GM19025 (cell line): ENCODE measurements around the gene AMBRA1.
"Not testable (repeated sequence)": the region's sequence is repeated elsewhere in the genome, so short reads cannot be mapped to it uniquely, and the experiment has no call there.

ENCODE experiments used
- ATAC-seq: cut with Tn5 transposase; IDR thresholded peaks from one replicate; pipeline ENCODE4 v1.9.1; 2021; ENCODE audit warnings: mild to moderate bottlenecking, low read depth, moderate library complexity; ENCODE audit not compliant: unreplicated experiment

The AMBRA1 gene

DNA sequence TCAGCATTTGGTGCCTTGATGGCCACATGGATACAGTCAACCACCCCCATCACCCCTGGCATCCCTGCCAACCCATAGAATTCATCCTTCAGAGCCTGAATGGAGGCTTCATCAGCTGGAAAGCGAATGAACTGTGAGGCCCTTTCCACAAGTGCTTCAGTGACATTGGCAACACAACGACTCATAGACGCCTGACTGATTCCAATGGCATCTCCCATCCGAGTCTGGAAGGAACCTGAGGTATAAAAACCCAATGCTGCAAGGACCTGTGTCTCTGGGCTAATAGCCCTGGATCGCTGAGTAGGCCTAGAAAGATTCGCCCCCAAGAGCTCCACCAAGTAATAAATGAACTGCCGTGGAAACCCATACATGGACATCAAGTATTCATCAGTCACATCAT is 21.9 kb upstream of the AMBRA1 start:
- ATAC-seq = no peak

- ATAC-seq = no peak
These were observed 18.5 kb upstream of the AMBRA1 start for GRCh38 chr11:46612326-46612725.

DNA sequence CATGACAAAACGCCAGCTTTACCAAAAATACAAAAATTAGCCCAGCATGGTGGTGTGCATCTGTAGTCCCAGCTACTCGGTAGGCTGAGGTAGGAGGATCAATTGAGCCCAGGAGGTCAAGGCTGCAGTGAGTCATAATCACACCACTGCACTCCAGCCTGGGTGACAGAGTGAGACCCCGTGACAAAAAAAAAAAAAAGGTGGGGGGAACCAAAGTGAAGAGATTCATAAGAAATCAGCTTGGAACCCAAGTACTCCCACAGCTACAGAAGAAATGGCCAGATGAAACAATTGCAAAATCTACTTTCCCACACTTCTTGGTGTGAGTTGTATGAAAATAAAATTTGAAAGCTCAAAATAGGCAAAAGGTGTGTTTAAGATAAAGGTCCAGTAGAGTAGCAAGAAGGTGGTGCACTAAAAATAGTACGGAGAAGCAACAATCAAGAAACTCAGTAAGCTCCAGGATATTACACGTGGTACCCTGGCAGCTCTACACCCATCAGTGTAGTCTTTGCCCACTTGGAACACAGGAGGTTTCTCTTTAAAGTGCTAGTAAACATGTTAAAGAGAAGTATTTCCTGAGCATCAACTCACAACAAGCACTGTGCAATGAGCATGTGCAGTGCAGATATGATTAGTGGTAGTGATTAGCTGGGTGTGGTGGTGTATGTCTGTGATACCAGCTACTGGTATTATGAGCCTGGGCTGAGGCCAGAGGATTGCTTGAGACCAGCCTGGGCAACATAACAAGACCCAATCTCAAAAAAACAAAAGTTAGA is 17.9 kb upstream of the AMBRA1 start:
- no peak for ATAC-seq

DNA sequence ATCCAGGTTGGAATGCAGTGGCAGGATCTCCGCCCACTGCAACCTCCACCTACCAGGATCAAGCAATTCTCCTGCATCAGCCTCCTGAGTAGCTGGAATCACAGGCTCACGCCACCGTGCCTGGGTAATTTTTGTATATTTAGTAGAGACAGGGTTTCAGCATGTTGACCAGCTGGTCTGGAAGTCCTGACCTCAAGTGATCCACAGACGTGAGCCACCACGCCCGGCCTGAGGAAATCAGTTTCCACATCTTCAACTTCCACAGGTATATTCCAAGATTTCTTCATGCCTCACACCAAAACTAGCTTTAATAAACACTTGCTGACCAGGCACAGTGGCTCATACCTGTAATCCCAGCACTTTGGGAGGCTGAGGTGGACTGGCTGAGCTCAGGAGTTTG is 15.6 kb upstream of the AMBRA1 start:
- ATAC-seq = no peak

GRCh38 chr11:46607516-46607915 is 13.7 kb upstream of the AMBRA1 start:
- ATAC-seq = no peak

- no peak for ATAC-seq
These were observed 11.0 kb upstream of the AMBRA1 start for GRCh38 chr11:46604796-46605195.

DNA sequence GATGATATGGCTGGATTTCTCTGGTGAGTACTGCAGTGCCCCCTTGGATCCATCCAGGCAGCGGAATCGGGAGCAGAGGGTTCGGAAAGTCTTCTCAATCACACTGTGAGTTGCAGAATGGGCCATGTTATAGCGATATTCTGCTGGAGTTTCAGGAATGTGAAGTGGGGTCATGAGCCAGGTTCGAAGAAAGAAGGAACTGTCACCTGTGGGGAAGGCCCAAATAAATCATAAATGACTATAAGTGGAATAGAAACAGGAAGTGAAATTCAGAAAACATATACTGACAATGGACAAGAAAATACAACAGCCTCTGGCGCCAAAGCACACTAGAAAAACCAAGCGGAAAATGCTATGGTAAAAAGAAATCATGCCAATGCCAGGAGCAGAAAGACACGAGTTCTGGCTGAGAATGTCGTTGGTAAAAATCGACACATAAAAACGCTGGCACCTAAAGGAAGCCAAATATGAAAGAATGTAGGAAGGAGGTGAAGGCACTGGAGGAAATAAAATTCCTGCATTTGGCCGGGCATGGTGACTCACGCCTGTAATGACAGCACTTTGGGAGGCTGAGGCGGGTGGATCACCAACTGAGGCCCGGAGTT is 10.0 kb upstream of the AMBRA1 start:
- ATAC-seq = no peak

DNA sequence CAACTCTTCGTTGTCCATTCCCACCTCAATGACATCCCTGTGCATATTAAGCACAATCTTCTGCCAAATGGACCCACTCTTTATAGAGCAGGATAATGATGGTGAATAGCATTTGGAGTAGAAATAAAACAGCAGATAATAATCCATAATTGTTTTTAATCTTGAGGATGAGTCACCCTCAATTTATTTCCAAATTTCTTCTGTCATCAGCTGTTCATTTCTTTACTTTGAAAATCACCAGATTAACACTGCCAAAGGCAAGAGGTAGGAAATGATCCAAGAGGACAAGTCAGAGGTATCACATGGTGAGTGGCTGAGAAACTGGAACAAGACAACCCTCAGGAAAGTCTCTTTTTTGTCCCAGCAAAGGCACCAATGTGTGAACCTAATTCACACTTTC is 7.3 kb upstream of the AMBRA1 start:
- ATAC-seq = no peak

DNA sequence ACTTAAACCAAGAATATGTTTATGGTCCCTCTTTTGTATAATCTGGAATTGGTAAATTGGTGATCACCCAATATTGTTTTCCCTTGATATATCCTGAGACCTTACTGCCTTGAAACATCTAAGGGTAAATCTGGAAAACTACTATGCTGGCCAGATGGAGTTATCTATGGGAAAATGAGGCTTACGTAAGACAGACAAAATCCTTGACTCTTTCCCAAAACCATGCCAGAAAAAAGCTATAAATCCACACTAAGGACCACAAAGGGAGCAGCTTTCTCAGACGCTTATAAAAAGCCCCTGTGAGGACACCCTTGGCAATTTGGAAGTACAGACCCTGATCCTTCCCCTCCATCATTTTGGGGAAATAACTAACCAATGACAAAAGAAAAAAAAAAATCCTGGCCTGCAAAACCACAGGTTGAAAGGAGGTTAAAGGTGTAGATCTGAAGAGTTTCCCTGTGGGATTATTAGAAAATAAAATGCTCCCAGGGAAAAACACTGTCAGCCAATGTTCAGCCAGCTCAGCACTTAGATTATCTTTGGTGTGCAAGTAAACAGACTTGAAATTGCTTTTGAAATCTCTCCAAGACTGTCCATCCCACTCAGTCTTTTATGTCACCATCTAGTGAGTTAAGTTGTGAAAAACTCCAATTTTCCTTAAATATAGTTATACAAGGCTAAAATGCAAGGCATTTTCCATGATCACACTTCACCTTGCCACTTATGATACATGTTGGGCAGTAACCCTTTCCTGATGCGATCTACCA is 6.6 kb upstream of the AMBRA1 start:
- ATAC-seq = no peak

DNA sequence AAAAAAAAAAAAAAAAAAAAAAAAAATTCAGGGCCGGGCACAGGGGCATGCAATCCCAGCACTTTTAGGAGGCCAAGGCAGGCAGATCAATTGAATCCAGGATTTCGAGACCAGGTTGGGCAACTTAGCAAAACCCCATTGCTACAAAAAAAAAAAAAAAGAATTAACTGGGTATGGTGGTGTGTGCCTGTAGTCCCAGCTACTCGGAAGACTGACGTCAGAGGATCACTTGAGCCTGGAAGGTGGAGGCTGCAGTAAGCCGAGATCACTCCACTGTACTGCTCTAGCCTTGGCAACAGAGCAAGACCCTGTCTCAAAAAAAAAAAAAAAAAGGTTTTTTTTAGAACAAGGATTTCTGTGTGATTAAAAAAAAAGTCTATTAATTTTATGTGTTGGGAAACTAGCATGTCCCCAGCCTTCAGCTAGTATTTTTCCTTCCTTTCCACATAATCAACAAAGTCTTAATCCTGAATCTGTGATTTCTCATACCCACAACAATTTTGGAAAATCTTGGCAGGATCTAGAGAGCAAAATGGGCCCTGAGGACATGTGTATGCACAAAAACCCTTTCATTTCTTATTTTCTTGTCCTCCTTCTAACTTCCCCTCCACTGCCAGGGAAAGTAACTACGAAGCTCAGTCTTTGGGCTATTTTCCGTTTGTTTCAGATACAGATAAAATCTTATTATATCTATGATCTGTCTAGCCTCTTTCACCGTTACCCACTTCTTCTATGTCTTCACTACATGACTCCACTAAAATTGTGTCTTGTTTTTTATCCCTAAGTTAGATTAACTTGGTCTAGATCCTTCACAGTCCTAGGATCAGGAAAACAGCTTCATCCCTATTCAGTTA is 5.7 kb upstream of the AMBRA1 start:
- ATAC-seq = no peak

DNA sequence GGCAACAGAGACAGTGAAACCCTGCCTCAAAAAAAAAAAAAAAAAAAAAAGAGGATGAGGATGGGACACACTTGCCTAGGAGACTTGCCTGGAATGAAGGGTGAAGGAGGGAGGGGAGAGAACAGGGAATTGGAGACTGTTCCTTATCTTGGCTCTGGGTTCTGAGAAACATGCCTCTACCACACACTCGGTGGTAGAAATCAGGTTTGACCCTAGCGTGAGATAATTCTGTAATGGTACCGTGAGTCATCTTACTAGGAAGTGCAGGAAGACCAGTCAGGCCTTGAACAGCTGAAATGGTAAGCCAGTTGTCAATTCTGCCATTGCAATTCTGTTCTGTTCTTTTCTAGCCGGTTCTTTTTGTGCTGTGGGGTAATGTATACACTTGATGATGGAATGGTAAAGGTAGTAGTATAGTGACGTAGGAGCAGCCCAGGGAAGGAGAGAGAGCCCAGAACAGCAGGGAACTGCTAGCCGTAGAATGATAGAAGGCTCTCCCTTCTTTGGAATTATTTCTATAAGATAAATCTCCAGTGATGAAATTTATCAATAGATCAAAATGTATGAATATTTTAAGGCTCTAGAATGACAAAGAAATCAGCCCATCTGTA is 3.9 kb upstream of the AMBRA1 start:
- ATAC-seq = no peak

- ATAC-seq = no peak
These were observed 3.3 kb upstream of the AMBRA1 start for GRCh38 chr11:46597155-46597554.

- no peak for ATAC-seq
These were observed 962 bp upstream of the AMBRA1 start for GRCh38 chr11:46594785-46595184.

- no peak for ATAC-seq
These were observed 514 bp upstream of the AMBRA1 start for GRCh38 chr11:46594374-46594700.

GRCh38 chr11:46590740-46591605 is 2.9 kb downstream of the AMBRA1 start:
- no peak for ATAC-seq

DNA sequence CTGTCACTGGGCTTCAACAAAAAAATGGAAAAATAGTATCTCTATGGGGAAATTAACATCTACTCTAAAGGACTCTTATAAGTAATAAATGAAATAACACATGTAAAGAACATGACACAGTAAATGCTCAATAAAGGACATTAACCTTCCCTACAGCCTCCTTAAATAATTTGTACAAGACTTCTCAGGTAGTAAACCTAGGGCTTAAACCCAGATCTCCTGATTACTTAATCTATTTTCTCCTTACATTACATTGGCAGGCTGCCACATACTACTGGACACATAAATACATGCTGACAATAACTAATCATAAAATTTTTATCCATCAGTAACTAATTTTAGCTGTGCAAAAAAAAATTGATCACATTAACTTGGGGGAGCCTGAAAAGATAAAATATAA is 4.9 kb downstream of the AMBRA1 start:
- no peak for ATAC-seq

DNA sequence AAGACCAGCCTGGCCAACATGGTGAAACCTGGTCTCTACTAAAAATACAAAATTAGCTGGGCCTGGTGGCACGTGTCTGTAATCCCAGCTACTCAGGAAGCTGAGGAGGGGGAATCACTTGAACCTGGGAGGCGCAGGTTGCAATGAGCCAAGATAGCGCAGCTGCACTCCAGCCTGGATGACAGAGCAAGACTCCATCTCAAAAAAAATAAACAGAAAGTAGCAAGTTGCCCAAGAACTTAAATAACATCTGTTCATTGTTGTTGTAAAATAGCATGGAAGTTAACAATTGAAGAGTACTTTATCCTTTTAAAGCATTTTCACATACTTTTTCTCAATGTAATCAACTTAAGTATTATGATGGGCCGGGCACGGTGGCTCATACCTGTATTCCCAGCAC is 5.7 kb downstream of the AMBRA1 start:
- ATAC-seq = no peak

DNA sequence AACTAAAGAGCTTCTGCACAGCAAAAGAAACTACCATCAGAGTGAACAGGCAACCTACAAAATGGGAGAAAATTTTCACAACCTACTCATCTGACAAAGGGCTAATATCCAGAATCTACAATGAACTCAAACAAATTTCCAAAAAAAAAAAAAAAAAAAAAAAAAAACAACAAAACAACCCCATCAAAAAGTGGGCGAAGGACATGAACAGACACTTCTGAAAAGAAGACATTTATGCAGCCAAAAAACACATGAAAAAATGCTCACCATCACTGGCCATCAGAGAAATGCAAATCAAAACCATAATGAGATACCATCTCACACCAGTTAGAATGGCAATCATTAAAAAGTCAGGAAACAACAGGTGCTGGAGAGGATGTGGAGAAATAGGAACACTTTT is 10.3 kb downstream of the AMBRA1 start:
- ATAC-seq = not testable (repeated sequence)

GRCh38 chr11:46582588-46582987 is 11.2 kb downstream of the AMBRA1 start:
- no peak for ATAC-seq

DNA sequence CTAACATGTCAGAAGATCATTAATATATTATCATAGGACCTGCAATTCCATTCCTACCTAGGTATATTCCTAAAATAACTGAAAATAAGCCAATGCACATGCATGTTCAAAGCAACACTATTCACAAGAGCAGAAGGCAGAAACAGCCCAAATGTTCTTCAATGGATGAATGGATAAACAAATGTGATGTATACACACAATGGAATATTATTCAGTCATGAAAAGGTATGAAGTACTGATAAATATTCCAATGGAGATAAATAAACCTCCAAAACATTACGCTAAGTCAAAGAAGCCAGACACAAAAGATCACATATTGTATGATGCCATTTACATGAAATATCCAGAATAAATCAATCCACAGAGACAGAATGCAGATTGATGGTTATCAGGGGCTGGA is 16.8 kb downstream of the AMBRA1 start:
- ATAC-seq = no peak
